ENCODE results near the gene RGS6. TPM values are rescaled to one million over a fixed set of nuclear protein-coding genes. Genes with fewer than 3 reads are reported as not detected.

Gene RGS6
- total RNA-seq, 1 donor from 2014 or later: 1.6 TPM

- H3K27me3 Mint-ChIP-seq: no peaks in the 10 kb centered on the region
- peaks cover 4% of the 10 kb centered on the region for H3K9me3 Mint-ChIP-seq
- no peaks in the 10 kb centered on the region for H3K36me3 Mint-ChIP-seq
- H3K4me3 Mint-ChIP-seq: no peak overlapping the region
- no peak overlapping the region for H3K27ac Mint-ChIP-seq
- peaks cover 8% of the 10 kb centered on the region for H3K4me1 Mint-ChIP-seq (ENCODE audit: unreplicated experiment)
- no peak for TF ChIP-seq CTCF (conservative IDR thresholded peaks at IDR 0.05)
- no peak for DNase-seq (ENCODE audit: extremely low spot score, unreplicated experiment)
Measured at GRCh38 chr14:72010474-72010873, 78.2 kb downstream of the RGS6 start.

GRCh38 chr14:72013721-72014345 is 81.6 kb downstream of the RGS6 start:
- Mint-ChIP-seq H3K4me1 (ENCODE audit: unreplicated experiment) (peaks cover 8% of the 10 kb centered on the region), H3K4me3 (peak overlapping the region; percentile 3), H3K27me3 (no peaks in the 10 kb centered on the region), H3K27ac (no peak overlapping the region), H3K9me3 (peaks cover 4% of the 10 kb centered on the region), H3K36me3 (no peaks in the 10 kb centered on the region)
- no peak for TF ChIP-seq CTCF (conservative IDR thresholded peaks at IDR 0.05)
- DNase-seq (ENCODE audit: extremely low spot score, unreplicated experiment): no peak

GRCh38 chr14:72014486-72014885 is 82.3 kb downstream of the RGS6 start:
- no peak for TF ChIP-seq CTCF (conservative IDR thresholded peaks at IDR 0.05)
- no peak overlapping the region for H3K27ac Mint-ChIP-seq
- DNase-seq (ENCODE audit: extremely low spot score, unreplicated experiment): no peak

GRCh38 chr14:72017290-72017689 is 85.1 kb downstream of the RGS6 start:
- no peak for DNase-seq (ENCODE audit: extremely low spot score, unreplicated experiment)

More at GRCh38 chr14:72014486-72014885, 82.3 kb downstream of the RGS6 start:
- Mint-ChIP-seq H3K4me1 (ENCODE audit: unreplicated experiment) (peaks cover 8% of the 10 kb centered on the region), H3K9me3 (peaks cover 4% of the 10 kb centered on the region), H3K4me3 (no peak overlapping the region), H3K36me3 (no peaks in the 10 kb centered on the region), H3K27me3 (no peaks in the 10 kb centered on the region)

GRCh38 chr14:72023128-72024042 is 91.2 kb downstream of the RGS6 start:
- H3K9me3 Mint-ChIP-seq: no peaks in the 10 kb centered on the region
- H3K36me3 Mint-ChIP-seq: no peaks in the 10 kb centered on the region
- H3K4me1 Mint-ChIP-seq (ENCODE audit: unreplicated experiment): peaks cover 4% of the 10 kb centered on the region
- no peak for TF ChIP-seq CTCF (conservative IDR thresholded peaks at IDR 0.05)
- H3K4me3 Mint-ChIP-seq: no peak overlapping the region
- no peak for DNase-seq (ENCODE audit: extremely low spot score, unreplicated experiment)
- H3K27ac Mint-ChIP-seq: peak overlapping the region; percentile 31
- peaks cover 18% of the 10 kb centered on the region for H3K27me3 Mint-ChIP-seq

More at GRCh38 chr14:72017290-72017689, 85.1 kb downstream of the RGS6 start:
- TF ChIP-seq CTCF (conservative IDR thresholded peaks at IDR 0.05): no peak
- H3K4me1 Mint-ChIP-seq (ENCODE audit: unreplicated experiment): peaks cover 8% of the 10 kb centered on the region
- no peak overlapping the region for H3K4me3 Mint-ChIP-seq
- H3K36me3 Mint-ChIP-seq: no peaks in the 10 kb centered on the region
- H3K27me3 Mint-ChIP-seq: peaks cover 7% of the 10 kb centered on the region
- H3K9me3 Mint-ChIP-seq: peaks cover 4% of the 10 kb centered on the region
- H3K27ac Mint-ChIP-seq: no peak overlapping the region
